Endothelial cell of umbilical vein (primary cell): ENCODE results near the gene AGFG2.
"Not testable (repeated sequence)": the region's sequence is repeated elsewhere in the genome, so short reads cannot be mapped to it uniquely, and the experiment has no call there.

Experiments used
- EZH2 ChIP-seq: IDR thresholded peaks from 2 replicates; pipeline ENCODE4 v1.6.1; 2012; ENCODE audit warnings: borderline replicate concordance, low read depth, mild to moderate bottlenecking, moderate library complexity, low read length, inconsistent platforms; ENCODE audit not compliant: severe bottlenecking
- MYC ChIP-seq: IDR thresholded peaks from one replicate; pipeline ENCODE4 v1.6.1; 2011; ENCODE audit warnings: mild to moderate bottlenecking, low read depth, low read length
- POLR2A ChIP-seq: IDR thresholded peaks from 2 replicates; pipeline ENCODE4 v1.6.1; 2012; ENCODE audit warnings: low read depth, mild to moderate bottlenecking, control low read depth, low read length
- POLR2AphosphoS5 ChIP-seq: IDR thresholded peaks from 2 replicates; pipeline ENCODE4 v1.6.1; 2012; ENCODE audit warnings: low read depth, mild to moderate bottlenecking, control low read depth, low read length, moderate library complexity; ENCODE audit not compliant: insufficient read depth
- TF ChIP-seq, protein P1 (sequence below), 2 donors: IDR thresholded peaks; 1 replicate in 1 of 2; 2 replicates in 1 of 2; pipeline ENCODE4 v1.5.1; 2011; ENCODE audit warnings: low read length in 2 of 2, mild to moderate bottlenecking in 2 of 2, moderate library complexity in 2 of 2, control low read depth in 1 of 2, inconsistent platforms in 1 of 2, low read depth in 1 of 2; ENCODE audit not compliant: insufficient read depth in 1 of 2; ENCODE audit errors: extremely low read depth in 1 of 2

DNA sequence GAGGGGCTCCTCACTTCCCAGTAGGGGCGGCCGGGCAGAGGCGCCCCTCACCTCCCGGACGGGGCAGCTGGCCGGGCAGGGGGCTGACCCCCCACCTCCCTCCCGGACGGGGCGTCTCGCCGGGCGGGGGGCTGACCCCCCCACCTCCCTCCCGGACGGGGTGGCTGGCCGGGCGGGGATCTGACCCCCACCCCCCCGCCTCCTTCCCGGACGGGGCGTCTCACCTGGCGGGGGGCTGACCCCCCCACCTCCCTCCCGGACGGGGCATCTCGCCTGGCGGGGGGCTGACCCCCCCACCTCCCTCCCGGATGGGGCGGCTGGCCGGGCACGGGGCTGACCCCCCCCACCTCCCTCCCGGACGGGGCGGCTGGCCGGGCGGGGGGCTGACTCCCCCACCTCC, 15.8 kb upstream of the AGFG2 start:
- not testable (repeated sequence) for TF ChIP-seq POLR2A, EZH2, MYC, POLR2AphosphoS5
- TF ChIP-seq, protein P1, sequence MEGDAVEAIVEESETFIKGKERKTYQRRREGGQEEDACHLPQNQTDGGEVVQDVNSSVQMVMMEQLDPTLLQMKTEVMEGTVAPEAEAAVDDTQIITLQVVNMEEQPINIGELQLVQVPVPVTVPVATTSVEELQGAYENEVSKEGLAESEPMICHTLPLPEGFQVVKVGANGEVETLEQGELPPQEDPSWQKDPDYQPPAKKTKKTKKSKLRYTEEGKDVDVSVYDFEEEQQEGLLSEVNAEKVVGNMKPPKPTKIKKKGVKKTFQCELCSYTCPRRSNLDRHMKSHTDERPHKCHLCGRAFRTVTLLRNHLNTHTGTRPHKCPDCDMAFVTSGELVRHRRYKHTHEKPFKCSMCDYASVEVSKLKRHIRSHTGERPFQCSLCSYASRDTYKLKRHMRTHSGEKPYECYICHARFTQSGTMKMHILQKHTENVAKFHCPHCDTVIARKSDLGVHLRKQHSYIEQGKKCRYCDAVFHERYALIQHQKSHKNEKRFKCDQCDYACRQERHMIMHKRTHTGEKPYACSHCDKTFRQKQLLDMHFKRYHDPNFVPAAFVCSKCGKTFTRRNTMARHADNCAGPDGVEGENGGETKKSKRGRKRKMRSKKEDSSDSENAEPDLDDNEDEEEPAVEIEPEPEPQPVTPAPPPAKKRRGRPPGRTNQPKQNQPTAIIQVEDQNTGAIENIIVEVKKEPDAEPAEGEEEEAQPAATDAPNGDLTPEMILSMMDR (IDR thresholded peaks at IDR 0.05; ENCODE audit: extremely low read depth in 1 of 2, insufficient read depth in 1 of 2, low read depth in 1 of 2, low read length in 2 of 2), result not testable (repeated sequence)
